Measurements from ENCODE around the gene IDE.
"Not testable (repeated sequence)": the region's sequence is repeated elsewhere in the genome, so short reads cannot be mapped to it uniquely, and the experiment has no call there.

Gene IDE

DNA sequence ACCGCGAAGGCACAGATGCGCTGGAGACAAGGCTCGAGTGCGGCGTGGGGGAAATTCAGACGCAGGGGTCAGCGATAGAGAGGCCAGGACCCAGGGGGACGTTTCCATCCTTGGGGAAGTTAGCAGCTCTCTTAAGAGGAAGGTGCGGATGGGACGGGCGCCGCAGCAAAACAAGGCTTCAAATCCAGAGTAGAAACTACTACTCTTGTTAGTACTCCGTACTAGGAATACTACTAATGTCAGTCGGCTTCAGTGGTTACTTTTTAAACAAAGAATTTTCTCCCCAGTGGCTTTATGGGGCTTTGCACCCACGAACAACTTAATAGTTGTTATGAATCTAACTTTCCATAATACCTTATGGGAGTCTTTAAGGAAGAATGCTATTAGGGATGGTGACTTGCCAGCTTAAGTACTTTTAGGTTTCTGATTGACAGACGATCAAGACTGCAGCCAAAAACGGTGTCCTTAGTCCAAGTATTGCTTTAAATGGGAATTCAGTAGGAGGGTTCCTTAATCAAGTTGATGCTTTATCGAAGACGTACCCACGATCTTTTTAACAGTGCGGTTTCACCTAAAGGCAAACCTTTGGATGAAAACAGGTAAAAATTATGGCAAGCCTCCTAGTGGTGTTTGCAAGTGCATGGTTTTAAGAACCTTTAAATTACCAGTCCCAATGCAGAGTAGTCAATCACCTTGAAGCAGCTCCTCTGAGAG lies 812 bp upstream of the IDE start:
- TF ChIP-seq, protein P1, sequence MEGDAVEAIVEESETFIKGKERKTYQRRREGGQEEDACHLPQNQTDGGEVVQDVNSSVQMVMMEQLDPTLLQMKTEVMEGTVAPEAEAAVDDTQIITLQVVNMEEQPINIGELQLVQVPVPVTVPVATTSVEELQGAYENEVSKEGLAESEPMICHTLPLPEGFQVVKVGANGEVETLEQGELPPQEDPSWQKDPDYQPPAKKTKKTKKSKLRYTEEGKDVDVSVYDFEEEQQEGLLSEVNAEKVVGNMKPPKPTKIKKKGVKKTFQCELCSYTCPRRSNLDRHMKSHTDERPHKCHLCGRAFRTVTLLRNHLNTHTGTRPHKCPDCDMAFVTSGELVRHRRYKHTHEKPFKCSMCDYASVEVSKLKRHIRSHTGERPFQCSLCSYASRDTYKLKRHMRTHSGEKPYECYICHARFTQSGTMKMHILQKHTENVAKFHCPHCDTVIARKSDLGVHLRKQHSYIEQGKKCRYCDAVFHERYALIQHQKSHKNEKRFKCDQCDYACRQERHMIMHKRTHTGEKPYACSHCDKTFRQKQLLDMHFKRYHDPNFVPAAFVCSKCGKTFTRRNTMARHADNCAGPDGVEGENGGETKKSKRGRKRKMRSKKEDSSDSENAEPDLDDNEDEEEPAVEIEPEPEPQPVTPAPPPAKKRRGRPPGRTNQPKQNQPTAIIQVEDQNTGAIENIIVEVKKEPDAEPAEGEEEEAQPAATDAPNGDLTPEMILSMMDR (IDR thresholded peaks at IDR 0.05; ENCODE audit: insufficient read depth, low read depth, low read length, missing control alignments) = peak; percentile 46
- DNase-seq (ENCODE audit: low read depth) = peak; percentile 39
- H3K4me3 ChIP-seq (ENCODE audit: low read length) = peak overlapping the region; percentile 86

DNA sequence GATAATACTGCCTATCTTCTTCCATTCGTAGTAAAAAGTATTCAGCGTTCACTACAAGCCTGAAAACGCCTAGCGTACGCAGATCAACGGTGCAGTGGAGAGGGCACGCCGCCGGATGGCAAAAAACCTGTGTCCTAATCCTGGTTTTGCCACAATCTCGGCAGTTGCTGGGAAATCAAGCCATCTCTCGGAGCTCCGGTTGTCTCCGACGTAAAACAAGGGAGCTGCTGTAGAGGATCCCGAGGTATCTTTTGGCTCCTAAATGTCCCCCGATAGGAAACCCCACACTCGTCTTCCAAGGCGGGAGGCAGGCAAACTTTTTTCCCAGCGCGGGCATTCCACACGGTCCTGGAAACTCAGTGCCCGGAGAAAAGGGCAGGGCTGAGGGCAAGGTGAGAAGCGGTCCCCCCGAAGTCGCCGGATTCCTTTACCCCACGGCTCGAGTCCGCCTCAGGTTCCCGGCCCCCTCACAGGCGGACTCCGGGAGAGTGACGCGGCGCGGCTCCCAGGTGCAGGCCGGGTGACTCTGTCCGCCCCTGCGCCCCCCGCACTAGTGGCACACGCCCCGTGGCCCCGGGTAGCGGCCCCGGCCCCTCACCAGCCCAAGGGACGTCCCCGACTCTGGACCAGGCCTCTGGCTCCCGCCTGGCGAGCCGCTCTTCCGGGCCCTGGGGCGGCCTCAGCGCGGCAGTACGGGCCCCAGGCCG lies 649 bp downstream of the IDE start:
- TF ChIP-seq, protein P1 (IDR thresholded peaks at IDR 0.05; ENCODE audit: insufficient read depth, low read depth, low read length, missing control alignments) = no peak
- DNase-seq (ENCODE audit: low read depth) = peak; percentile 51
- H3K4me3 ChIP-seq (ENCODE audit: low read length) = peak overlapping the region; percentile 86

DNA sequence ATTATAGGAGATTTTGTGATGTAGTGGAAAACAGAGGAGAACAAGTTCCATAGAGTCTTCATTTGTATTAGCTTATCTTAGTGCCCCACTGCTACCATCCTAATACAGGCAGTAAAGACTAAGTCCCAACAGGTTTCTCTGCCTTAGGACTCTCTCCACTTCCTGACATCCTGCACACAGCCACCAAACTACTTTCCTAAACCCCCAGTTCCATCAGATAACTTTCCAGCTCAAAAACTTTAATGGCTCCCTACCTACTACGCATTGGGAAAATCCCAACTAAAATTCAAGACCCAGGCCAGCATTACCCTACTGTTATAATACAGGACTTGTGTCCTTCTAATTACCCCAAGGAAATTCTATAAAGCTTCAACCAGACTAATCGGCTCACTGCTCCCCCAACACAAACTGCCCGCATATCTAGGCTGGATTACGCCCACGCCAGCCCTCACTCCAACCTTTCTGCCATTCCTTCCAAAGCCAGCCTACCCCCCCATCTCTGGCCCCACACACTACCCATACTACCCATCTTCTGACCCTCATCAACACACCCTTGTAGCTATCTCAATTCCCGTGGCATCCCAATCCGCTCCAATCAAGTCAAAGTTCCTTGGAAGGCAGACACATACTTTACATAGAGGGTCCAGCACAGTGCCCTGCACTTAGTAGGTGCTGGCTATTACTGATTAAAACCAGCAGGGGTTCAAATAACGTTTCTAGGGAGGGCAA lies 1.4 kb downstream of the IDE start:
- DNase-seq (ENCODE audit: low read depth) = no peak
- peak overlapping the region; percentile 86 for H3K4me3 ChIP-seq (ENCODE audit: low read length)
- TF ChIP-seq, protein P1 (IDR thresholded peaks at IDR 0.05; ENCODE audit: insufficient read depth, low read depth, low read length, missing control alignments) = peak; percentile 13

DNA sequence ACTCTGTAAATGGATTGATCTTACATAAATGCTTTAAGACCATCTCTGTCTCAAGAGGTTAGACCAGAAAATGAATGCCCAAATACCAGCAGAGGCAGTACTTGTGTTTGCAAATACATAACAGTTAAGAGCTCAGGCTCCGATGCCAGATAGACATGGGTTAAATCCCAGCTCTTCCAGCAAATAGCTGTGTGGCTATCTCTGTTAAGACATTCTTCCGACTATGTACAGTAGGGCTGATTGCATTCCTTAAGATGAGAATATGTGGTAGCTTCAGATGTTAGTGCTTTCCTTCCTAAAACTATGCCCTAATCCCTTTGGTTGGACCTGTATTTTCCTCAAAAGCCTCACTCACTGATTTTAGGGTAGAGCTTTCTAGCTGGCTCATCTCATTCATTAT lies 2.2 kb downstream of the IDE start:
- no peak overlapping the region for H3K4me3 ChIP-seq (ENCODE audit: low read length)
- no peak for DNase-seq (ENCODE audit: low read depth)
- TF ChIP-seq, protein P1 (IDR thresholded peaks at IDR 0.05; ENCODE audit: insufficient read depth, low read depth, low read length, missing control alignments) = no peak

DNA sequence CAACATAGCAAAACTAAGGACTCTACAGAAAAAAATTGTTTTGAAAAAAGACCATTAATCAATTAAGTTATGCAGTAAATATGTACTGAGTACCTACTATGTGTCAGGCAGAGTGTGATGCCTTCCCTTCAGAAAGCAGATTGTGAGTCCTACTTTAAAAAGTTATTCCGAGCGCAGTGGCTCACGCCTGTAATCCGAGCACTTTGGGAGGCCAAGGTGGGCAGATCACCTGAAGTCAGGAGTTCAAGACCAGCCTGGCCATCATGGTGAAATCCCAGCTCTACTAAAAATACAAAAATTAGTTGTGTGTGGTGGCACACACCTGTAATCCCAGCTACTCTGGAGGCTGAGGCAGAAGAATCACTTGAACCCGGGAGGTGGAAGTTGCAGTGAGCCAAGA lies 4.2 kb downstream of the IDE start:
- DNase-seq (ENCODE audit: low read depth); H3K4me3 ChIP-seq (ENCODE audit: low read length): not testable (repeated sequence)

DNA sequence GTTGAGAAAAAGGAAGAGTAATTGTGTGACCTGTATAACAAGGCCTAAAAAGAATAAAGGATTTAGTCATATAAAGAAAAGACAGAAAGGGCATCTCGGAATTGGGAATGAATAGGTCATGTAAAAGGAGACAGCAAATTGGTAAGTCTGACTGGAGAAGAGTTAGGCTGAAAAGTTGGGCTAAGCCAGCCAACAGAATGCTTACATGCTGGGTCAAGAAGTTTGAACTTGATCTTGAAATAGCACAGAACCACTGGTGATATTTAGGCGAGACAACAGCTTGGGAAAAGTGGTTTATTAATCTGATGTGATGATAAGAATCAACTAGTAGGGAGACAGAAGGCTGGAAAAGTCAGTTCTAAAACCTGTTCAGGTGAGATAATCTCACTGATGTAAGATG lies 4.8 kb downstream of the IDE start:
- TF ChIP-seq, protein P1 (IDR thresholded peaks at IDR 0.05; ENCODE audit: insufficient read depth, low read depth, low read length, missing control alignments) = no peak
- no peak overlapping the region for H3K4me3 ChIP-seq (ENCODE audit: low read length)
- DNase-seq (ENCODE audit: low read depth) = no peak

DNA sequence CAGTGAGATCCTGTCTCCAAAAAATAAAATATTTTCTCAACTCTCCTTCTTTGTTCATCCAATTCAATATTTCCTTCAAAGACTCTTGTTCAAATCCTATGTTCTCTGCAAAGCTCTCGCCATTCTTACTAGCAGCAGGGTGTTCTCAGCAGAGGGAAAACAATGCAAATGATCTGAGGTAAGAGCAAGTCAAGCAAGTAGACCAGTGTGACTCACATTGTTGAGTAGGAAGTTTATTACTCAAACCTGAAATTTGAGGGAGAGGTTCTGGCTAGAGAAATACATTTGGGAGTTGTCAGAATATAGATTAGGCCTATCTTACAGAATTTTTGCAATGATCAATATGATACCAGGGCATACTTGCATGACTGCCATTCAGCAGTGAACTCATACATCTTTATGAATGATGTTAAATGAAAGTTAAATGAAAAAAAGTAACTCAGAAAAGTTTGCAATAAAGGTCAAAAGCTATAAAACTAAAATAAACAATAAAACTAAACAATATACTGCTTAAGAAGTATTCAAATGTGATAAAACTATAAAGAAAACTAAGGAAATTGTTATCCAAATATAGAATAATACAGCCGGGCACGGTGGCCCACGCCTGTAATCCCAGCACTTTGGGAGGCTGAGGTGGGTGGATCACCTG lies 5.8 kb downstream of the IDE start:
- TF ChIP-seq, protein P1 (IDR thresholded peaks at IDR 0.05; ENCODE audit: insufficient read depth, low read depth, low read length, missing control alignments) = no peak
- no peak overlapping the region for H3K4me3 ChIP-seq (ENCODE audit: low read length)
- peak; percentile 81 for DNase-seq (ENCODE audit: low read depth)

All from epithelial cell of esophagus (primary cell).